GM18507 (cell line): ENCODE measurements around the gene CNTFR.
A peak's percentile ranks its signal among the peaks of the same experiment; 100 is the strongest.
"Not testable (repeated sequence)": the region's sequence is repeated elsewhere in the genome, so short reads cannot be mapped to it uniquely, and the experiment has no call there.

Experiments used
- DNase-seq: peaks from one replicate; pipeline ENCODE4 v3.0.0; 2011; ENCODE audit warnings: low read depth; ENCODE audit not compliant: insufficient read length; ENCODE audit errors: extremely low spot score
- FAIRE-seq: peaks from 2 replicates; lab custom pipeline; 2011; peaks lifted over from hg19 to GRCh38; lab: Jason Lieb, UNC

The CNTFR gene

DNA sequence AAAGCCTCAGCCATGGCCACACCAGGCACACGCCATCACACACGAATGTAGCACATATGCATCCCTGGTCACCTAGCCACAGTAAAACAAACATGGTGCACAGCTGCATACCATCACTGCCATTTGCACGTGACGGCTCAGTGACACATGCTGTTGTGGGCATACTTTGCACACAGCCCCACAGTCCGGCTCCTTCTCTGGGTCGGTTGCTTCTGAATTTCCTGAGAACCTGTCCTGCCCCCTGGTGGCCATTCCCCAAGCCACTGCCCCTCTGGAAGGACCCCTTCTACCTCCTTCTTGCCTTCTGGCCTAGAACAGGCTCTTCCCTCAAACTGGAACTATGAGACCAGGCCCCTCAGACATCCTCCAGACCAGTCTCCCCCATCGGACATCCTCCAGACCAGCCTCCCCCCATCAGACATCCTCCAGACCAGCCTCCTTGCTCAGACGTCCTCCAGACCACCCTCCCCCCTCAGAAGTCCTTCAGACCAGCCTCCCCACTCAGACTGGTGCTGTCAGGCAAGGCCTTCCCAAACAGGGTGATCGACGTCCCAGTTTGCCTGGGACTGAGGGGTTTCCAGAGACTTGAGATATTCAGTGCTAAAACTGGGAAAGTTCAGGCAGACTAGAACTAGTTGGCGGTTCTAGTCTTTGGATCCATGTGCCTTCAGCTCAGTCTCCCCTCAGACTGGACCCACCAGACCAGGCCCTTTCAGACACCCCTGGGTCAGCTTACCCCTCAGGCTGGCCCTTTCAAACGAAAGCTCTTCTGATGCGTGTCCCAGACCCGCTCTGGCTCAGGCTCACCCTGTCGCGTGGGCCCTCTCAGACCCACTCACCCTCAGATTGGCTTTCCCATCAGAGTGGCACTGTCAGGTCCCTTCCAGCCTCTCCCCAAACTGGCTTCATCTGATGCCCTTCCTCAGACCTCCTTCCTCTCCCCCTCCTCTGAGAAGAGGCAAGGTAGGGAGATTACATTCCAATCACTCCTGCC, 42.4 kb downstream of the CNTFR start:
- FAIRE-seq = peak; percentile 39
- peak; percentile 33 for DNase-seq

DNA sequence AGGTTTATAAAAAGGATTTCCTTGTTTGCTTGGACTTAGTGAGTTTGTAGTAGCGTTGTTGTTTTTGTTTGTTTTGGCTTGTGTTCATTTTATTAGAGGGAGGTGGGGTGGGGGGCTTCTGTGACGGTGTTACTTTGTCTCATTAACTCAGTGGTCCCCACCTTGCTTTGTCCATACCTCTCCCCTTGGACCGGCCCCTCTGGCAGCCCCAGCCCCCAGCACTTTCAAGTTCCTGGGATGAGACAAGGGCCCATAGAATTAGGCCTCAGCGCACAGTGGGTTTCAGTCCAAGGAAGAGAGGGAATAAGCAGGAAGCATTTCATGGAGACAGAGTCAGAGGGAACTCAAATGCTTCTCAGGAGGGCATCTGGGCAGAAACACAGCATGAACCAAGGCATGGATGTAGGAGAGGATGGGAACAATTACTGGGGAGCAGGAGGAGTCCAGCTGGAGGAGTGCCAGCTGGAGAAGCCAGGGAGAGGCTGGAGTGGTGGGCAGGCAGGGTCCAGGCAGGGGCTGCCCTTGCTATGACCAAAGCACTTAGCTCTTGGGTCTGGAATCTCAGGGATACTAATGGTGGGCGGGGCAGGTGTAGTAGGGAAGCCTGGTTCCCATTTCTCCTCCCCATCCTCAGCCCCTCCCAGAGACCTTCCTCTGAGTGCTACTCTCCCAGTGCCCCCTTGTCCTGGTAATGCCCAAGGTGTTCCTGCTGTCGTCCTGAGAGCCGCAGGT, 43.3 kb downstream of the CNTFR start:
- FAIRE-seq (no peak), DNase-seq (no peak)

DNA sequence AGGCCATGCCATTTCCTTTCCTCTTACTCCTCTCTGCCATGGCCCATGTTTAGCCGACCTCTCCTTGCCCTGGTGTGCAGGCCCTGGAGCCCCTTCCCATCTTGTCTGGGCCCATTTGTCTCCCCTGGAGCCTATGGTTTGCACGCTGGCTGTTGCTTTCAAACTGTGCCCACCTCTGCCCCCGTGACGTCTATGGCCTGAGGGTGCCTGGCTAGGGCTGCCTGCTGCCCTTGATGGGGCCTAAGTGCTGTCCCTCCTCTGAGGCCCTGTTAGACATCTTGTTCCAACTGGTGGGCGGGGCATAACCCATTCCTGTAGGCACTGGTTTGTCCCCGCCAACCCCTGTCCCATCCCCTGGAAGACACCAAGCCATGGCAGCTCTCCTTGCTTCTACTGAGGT, 44.0 kb downstream of the CNTFR start:
- DNase-seq = no peak
- no peak for FAIRE-seq

DNA sequence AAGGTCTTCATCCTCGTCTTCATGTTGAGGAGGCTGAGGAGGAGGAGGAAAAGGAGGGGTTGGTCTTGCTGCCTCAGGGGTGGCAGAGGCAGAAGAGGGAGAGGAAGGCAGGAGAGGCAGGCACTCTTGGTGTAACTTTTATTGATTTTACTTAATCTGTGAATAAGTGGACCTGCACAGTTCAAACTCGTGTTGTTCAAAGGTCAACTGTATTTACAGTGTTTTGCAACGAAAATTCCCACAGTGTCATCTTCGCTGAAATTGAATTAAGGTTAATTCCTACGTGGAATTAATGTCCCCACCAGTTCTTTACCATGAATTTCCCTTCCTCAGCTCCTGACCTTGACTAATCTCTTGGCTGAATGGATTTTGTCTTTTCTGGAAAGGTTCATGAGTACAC, 45.5 kb downstream of the CNTFR start:
- FAIRE-seq (no peak), DNase-seq (no peak)

DNA sequence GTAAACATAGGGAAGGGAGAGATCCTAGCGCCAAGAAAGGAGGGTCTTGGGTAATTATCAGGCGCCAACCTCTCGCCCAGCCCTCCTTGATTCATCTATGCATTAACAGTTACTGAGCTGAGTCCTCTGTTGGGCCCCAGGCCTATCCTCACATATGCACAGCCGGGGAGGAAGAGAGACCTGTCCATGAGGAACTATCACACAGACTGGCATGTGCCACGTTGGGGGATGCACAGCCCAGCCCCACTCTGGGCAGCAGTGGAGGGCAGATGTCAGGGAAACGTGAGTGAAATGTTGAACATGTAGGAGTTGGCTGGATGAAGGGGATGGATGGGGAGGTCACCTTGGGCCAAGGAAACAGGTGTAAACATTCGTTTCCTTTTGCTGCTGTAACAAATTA, 48.0 kb downstream of the CNTFR start:
- no peak for DNase-seq
- no peak for FAIRE-seq

GRCh38 chr9:34540827-34541226, 48.7 kb downstream of the CNTFR start:
- DNase-seq = no peak
- FAIRE-seq = no peak

DNA sequence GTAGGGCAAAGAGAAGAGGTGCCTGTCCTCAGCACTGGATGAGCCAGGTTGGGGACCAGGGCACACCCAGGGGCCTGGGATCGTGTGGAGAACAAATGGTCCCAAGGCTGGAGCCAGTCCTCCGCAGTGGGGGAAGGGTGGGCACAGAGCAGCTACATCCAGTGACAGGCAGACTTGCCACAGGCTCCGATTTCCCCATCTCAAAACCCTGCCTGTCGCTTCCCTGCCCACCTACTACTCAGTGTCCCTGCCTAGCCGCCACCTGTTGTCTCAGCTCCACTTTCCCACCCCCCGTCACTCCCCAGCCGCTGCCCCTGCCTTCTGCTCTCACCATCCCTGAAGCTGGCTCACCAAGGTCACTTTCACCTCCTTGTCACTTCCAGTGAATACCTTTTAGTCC, 52.8 kb downstream of the CNTFR start:
- FAIRE-seq = no peak
- DNase-seq = no peak

DNA sequence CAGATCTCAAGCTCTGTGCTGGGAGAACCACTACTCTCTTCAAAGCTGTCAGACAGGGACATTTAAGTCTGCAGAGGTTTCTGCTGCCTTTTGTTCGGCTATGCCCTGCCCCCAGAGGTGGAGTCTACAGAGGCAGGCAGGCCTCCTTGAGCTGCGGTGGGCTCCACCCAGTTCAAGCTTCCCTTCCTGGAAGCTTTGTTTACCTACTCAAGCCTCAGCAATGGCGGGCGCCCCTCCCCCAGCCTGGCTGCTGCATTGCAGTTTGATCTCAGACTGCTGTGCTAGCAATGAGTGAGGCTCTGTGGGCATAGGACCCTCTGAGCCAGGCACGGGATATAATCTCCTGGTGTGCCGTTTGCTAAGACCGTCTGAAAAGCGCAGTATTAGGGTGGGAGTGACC, 57.5 kb downstream of the CNTFR start:
- DNase-seq, FAIRE-seq: not testable (repeated sequence)

GRCh38 chr9:34526026-34526425, 63.5 kb downstream of the CNTFR start:
- DNase-seq (no peak), FAIRE-seq (no peak)

- FAIRE-seq (no peak), DNase-seq (no peak)
These were observed 65.2 kb downstream of the CNTFR start for GRCh38 chr9:34524349-34524748.

- peak; percentile 45 for FAIRE-seq
- peak; percentile 77 for DNase-seq
These were observed 66.3 kb downstream of the CNTFR start, which contains the start of gene ENHO for GRCh38 chr9:34522971-34523797. Gene ENHO, minus strand, starts transcription at chr9:34522990. Its CDS starts 1,295 bp downstream, at chr9:34521695.

DNA sequence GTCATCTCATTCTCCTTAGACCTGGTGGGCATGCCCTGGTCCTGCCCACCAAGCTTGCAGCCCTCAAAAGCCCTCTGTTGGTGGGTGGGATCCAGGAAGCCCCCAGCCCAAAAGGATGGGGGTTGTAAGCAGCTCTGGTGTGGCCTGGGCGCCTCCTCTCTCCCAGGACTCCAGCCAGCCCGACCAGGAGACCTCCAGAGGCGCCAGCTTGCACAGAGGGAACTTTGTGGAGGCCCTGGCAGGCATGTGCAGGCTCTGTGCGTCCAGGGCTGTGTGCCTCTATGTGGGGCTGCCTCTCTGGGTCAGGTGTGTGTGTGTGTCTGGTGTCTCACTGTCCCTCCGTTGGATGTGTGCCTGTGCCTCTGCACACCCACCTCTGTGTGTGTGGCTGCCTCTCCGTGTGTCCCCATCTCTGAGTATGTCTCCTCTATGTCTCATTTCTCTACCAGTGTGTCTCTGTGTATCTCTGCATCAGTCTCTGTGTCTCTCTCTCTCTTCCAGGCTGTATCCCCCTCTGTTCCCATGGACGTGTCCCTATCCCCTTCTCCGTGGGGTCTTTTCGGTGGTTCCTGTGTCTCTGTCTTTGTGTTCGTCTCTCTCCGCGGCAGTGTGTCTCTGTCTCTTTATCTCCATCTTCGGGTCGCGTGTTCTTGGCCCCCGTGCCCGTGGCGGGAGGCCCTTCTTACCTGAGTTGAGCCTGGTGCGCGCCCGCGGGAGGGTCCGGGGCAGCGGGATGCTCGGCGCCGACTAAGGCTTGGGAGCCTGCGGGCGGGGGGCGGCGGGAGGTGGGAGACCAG, 67.2 kb downstream of the CNTFR start:
- DNase-seq = no peak
- FAIRE-seq = no peak

GRCh38 chr9:34521406-34522045, 68.0 kb downstream of the CNTFR start:
- no peak for DNase-seq
- no peak for FAIRE-seq

DNA sequence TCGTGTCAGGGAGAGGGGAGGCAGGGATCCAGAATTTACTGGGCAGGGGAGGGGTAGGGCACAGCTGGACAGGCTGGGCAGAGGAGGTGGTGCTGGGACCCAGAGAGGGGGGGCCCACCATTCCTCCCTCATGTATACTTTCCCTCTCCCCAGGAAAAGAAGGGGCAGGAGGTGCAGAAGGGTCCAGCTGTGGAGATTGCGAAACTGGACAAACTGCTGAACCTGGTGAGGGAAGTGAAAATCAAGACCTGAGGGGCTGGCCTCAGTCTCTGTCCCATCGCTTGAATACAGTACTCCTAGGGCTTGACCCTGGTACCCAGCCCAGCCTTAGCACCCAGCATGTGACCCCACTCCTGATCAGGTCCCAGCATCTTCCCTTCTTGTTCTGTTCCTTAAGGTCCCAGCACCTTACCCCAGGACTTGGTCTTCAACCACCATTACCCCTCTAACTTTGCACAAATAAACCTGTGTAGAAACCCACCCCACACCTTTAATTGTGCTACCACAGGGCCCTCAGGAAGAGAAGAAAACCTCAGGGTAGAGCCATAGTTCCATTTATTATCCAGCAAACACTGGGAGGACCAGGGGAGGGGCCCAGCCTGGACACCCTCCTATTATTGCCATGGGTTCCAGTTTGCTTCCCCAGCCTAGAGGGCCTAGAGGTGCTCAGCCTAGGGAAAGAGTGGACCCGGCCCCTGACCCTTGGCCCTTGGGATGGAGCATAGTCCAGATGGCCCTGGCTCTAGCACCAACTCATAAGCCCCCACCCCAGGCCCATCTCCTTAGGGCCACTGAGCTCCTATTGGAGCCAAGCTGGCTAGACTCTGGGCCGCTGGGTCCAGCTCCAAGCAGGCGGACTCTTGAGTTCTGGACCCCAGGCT, 68.8 kb downstream of the CNTFR start:
- DNase-seq (no peak), FAIRE-seq (no peak)

DNA sequence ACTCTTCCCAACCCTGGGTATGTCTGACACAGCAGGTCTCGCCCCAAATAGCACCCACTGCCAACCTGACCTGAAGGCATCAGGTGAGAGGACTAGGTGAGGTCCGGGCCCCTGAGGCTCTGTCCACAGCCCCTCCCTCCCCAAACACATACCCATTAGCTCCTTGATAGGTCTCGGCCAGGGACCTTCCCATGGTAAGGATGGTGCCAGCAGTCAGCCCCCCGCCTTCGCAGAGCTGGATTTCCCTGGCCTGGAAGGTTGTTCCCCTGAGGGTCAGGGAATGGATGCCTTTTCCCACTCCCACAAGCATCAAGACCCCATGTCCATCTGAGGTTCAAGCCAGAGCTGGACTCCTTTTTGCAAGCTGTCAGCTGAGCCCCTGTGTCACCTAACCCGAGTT, 69.4 kb downstream of the CNTFR start:
- DNase-seq = no peak
- no peak for FAIRE-seq

- DNase-seq = no peak
- FAIRE-seq = no peak
These were observed 70.1 kb downstream of the CNTFR start for GRCh38 chr9:34519321-34520020.

GRCh38 chr9:34518896-34519295, 70.6 kb downstream of the CNTFR start:
- DNase-seq (no peak), FAIRE-seq (no peak)
